GM23338 (cell line): Measurements from ENCODE around the gene FMN2. TPM values are rescaled to one million over a fixed set of nuclear protein-coding genes. Genes with fewer than 3 reads are reported as not detected.

ENCODE experiments used
- ATAC-seq: fragments of 200-7000 bp; cut with Tn5 transposase; 3 replicates; pipeline ENCODE4 v1.9.1; 2020
- DNase-seq: peaks from one replicate; pipeline ENCODE4 v3.0.0-alpha.2; 2015; ENCODE audit warnings: low spot score
- H2AFZ ChIP-seq: fragments of 200-600 bp; sonication (generic); 2 replicates; pipeline ENCODE4 v1.8.0; 2016; ENCODE audit warnings: antibody characterized with exemption, mild to moderate bottlenecking, moderate library complexity
- H3F3A ChIP-seq: fragments of 200-600 bp; sonication (generic); replicated peaks from 2 replicates; pipeline ENCODE4 v1.8.0; 2017; ENCODE audit warnings: antibody characterized with exemption, mixed run types, low read depth
- H3K27ac ChIP-seq: fragments of 200-600 bp; sonication (generic); 2 replicates; pipeline ENCODE4 v1.6.1; 2016; ENCODE audit warnings: low read depth
- H3K27me3 ChIP-seq: fragments of 200-600 bp; sonication (generic); 2 replicates; pipeline ENCODE4 v1.8.0; 2016; ENCODE audit warnings: mild to moderate bottlenecking, mixed run types, moderate library complexity; ENCODE audit not compliant: insufficient read depth
- H3K36me3 ChIP-seq: fragments of 200-600 bp; sonication (generic); 2 replicates; pipeline ENCODE4 v1.8.0; 2016; ENCODE audit warnings: mild to moderate bottlenecking; ENCODE audit not compliant: insufficient read depth
- H3K4me1 ChIP-seq: fragments of 200-600 bp; sonication (generic); 2 replicates; pipeline ENCODE4 v1.8.0; 2016; ENCODE audit warnings: mild to moderate bottlenecking, moderate library complexity; ENCODE audit not compliant: insufficient read depth
- H3K4me2 ChIP-seq: fragments of 200-600 bp; sonication (generic); 2 replicates; pipeline ENCODE4 v1.7.1; 2017; ENCODE audit warnings: mixed run types
- H3K4me3 ChIP-seq: fragments of 200-600 bp; sonication (generic); 2 replicates; pipeline ENCODE4 v1.6.1; 2016; ENCODE audit warnings: mixed run types
- H3K79me2 ChIP-seq: fragments of 200-600 bp; sonication (generic); replicated peaks from 2 replicates; pipeline ENCODE4 v1.8.0; 2017; ENCODE audit warnings: mild to moderate bottlenecking; ENCODE audit not compliant: insufficient read depth
- H3K9me2 ChIP-seq: fragments of 200-600 bp; sonication (generic); 2 replicates; pipeline ENCODE4 v1.8.0; 2017; ENCODE audit not compliant: insufficient read depth
- H4K20me1 ChIP-seq: fragments of 200-600 bp; sonication (generic); replicated peaks from 2 replicates; pipeline ENCODE4 v1.8.0; 2017; ENCODE audit warnings: mild to moderate bottlenecking; ENCODE audit not compliant: insufficient read depth
- H3K27ac Mint-ChIP-seq: 2 replicates; pipeline ENCODE4 v1.8.0; 2020; ENCODE audit warnings: inconsistent platforms, mild to moderate bottlenecking, moderate library complexity, mixed read lengths
- H3K27me3 Mint-ChIP-seq: 3 replicates; pipeline ENCODE4 v1.8.0; 2022; ENCODE audit warnings: low read depth, mild to moderate bottlenecking, moderate library complexity, mixed read lengths, inconsistent platforms; ENCODE audit not compliant: insufficient read depth, poor library complexity
- H3K36me3 Mint-ChIP-seq: 3 replicates; pipeline ENCODE4 v1.8.0; 2021; ENCODE audit warnings: low read depth, mild to moderate bottlenecking, inconsistent platforms, moderate library complexity, mixed read lengths
- H3K4me1 Mint-ChIP-seq: 3 replicates; pipeline ENCODE4 v1.8.0; 2020; ENCODE audit warnings: mild to moderate bottlenecking, inconsistent platforms, mixed read lengths
- H3K4me3 Mint-ChIP-seq: 3 replicates; pipeline ENCODE4 v1.8.0; 2021; ENCODE audit warnings: moderate library complexity, mild to moderate bottlenecking, inconsistent platforms, mixed read lengths
- H3K9me3 Mint-ChIP-seq: 3 replicates; pipeline ENCODE4 v1.8.0; 2020; ENCODE audit warnings: moderate library complexity, mild to moderate bottlenecking, inconsistent platforms, mixed read lengths
- CREB1 ChIP-seq: fragments of 250-450 bp; sonication (Bioruptor Pico); IDR thresholded peaks from 2 replicates; pipeline ENCODE4 v1.5.0; 2020; ENCODE audit warnings: low read depth, mild to moderate bottlenecking, moderate library complexity
- CTCF ChIP-seq, 2 experiments: fragments of 200-600 bp in 1 of 2; sonication (generic) in 1 of 2; conservative IDR thresholded peaks; 2 replicates each; pipeline versions ENCODE4 v1.5.1 to v1.6.1; 2016 to 2017; ENCODE audit warnings: antibody characterized with exemption in 2 of 2, low read depth in 2 of 2, mild to moderate bottlenecking in 2 of 2, moderate library complexity in 1 of 2
- ETS1 ChIP-seq: IDR thresholded peaks from 2 replicates; pipeline ENCODE4 v1.6.1; 2016; ENCODE audit warnings: antibody characterized with exemption
- EZH2 ChIP-seq: fragments of 200-600 bp; sonication (generic); IDR thresholded peaks from one replicate; pipeline ENCODE4 v1.8.0; 2017; ENCODE audit warnings: antibody characterized with exemption, mild to moderate bottlenecking, low read depth; ENCODE audit not compliant: unreplicated experiment
- EZH2phosphoT487 ChIP-seq: fragments of 200-600 bp; sonication (generic); IDR thresholded peaks from one replicate; pipeline ENCODE4 v1.8.1; 2018; ENCODE audit warnings: antibody characterized with exemption; ENCODE audit not compliant: unreplicated experiment
- JUNB ChIP-seq: IDR thresholded peaks from one replicate; pipeline ENCODE4 v1.6.1; 2016; ENCODE audit warnings: antibody characterized with exemption; ENCODE audit not compliant: unreplicated experiment
- NANOG ChIP-seq: IDR thresholded peaks from 2 replicates; pipeline ENCODE4 v1.6.1; 2016; ENCODE audit warnings: antibody characterized with exemption, borderline replicate concordance
- POLR2AphosphoS5 ChIP-seq: IDR thresholded peaks from 2 replicates; pipeline ENCODE4 v1.6.1; 2016; ENCODE audit warnings: antibody characterized with exemption, low read depth
- STAT1 ChIP-seq: IDR thresholded peaks from one replicate; pipeline ENCODE4 v1.6.1; 2016; ENCODE audit warnings: antibody characterized with exemption; ENCODE audit not compliant: unreplicated experiment
- ZNF114 ChIP-seq: fragments of 250-450 bp; sonication (Bioruptor Pico); IDR thresholded peaks from 2 replicates; pipeline ENCODE4 v1.5.0; 2020; ENCODE audit warnings: mild to moderate bottlenecking, moderate library complexity
- ZNF331 ChIP-seq: fragments of 250-450 bp; sonication (Bioruptor Pico); IDR thresholded peaks from 2 replicates; pipeline ENCODE4 v1.5.0; 2020; ENCODE audit warnings: low read depth, mild to moderate bottlenecking, moderate library complexity
- ZNF462 ChIP-seq: fragments of 250-450 bp; sonication (Bioruptor Pico); IDR thresholded peaks from 2 replicates; pipeline ENCODE4 v1.5.0; 2020; ENCODE audit warnings: mild to moderate bottlenecking, moderate library complexity
- polyA plus RNA-seq: library from polyadenylated mRNA; unstranded; fragments of >200 nt; fragmentation: Nextera tagmentation; extraction: Ambion mirVana; gene quantifications from 2 replicates; pipeline ENCODE4 v1.2.1, GENCODE V29; 2016
- total RNA-seq: library from RNA; depleted of rRNA; stranded (reverse); fragments of >200 nt; shearing (Covaris generic); gene quantifications from 2 replicates; pipeline ENCODE4 v1.2.3, GENCODE V29; 2014

The FMN2 gene
- total and polyA plus RNA-seq, 2 experiments from 2014 or later: 1.5 to 2.5 TPM

GRCh38 chr1:240152611-240153297, 61.1 kb downstream of the FMN2 start (continued):
- TF ChIP-seq CTCF (conservative IDR thresholded peaks at IDR 0.05; ENCODE audit: low read depth in 2 of 2): no peak
- no peak for TF ChIP-seq EZH2phosphoT487

- Histone ChIP-seq H3K79me2 (no peaks in the 10 kb centered on the region), H4K20me1 (no peaks in the 10 kb centered on the region), H3K27ac (no peak overlapping the region), H3K4me3 (no peak overlapping the region), H2AFZ (no peak overlapping the region), H3F3A (no peaks in the 10 kb centered on the region), H3K27me3 (no peaks in the 10 kb centered on the region), H3K4me2 (no peak overlapping the region), H3K9me2 (no peaks in the 10 kb centered on the region), H3K4me1 (no peaks in the 10 kb centered on the region), H3K36me3 (no peaks in the 10 kb centered on the region)
- Mint-ChIP-seq H3K27me3 (peaks cover 1% of the 10 kb centered on the region), H3K9me3 (no peaks in the 10 kb centered on the region), H3K36me3 (no peaks in the 10 kb centered on the region), H3K27ac (no peak overlapping the region), H3K4me3 (no peak overlapping the region), H3K4me1 (no peaks in the 10 kb centered on the region)
- no peak for ATAC-seq
- DNase-seq: no peak
- TF ChIP-seq ZNF114 (CRISPR knock-in tag): no peak
- no peak for TF ChIP-seq STAT1
- no peak for TF ChIP-seq JUNB
- TF ChIP-seq ZNF331 (CRISPR knock-in tag): no peak
- TF ChIP-seq ETS1: no peak
- no peak for TF ChIP-seq CREB1 (CRISPR knock-in tag)
- no peak for TF ChIP-seq EZH2phosphoT487
- TF ChIP-seq POLR2AphosphoS5: no peak
- TF ChIP-seq EZH2: no peak
- TF ChIP-seq CTCF (conservative IDR thresholded peaks at IDR 0.05; ENCODE audit: low read depth in 2 of 2): no peak
- no peak for TF ChIP-seq NANOG
- no peak for TF ChIP-seq ZNF462 (CRISPR knock-in tag)
These were observed 63.9 kb downstream of the FMN2 start for GRCh38 chr1:240155605-240156004.
